MCF 10A (cell line): ENCODE data around the gene FBRSL1. TPM values are rescaled to one million over a fixed set of nuclear protein-coding genes. Genes with fewer than 3 reads are reported as not detected.

ENCODE experiments used
- BruUV-seq: library from RNA; stranded (reverse); fragments of 400-500 nt; replicated peaks from 2 replicates; lab custom pipeline; 2021; lab: Mats Ljungman, UMichigan
- CTCF ChIA-PET: fragments of 300-600 bp; sonication (Branson Sonifier 250); formaldehyde crosslinking; extraction: SDS; loops from one replicate; lab custom pipeline; 2021; ENCODE audit warnings: antibody characterized with exemption, inconsistent platforms; lab: Yijun Ruan, JAX
- POLR2A ChIA-PET: fragments of 300-600, 350-650 bp; sonication (Branson Sonifier 250); formaldehyde crosslinking; extraction: SDS; loops from one replicate; lab custom pipeline; 2020; ENCODE audit warnings: antibody characterized with exemption, inconsistent platforms; lab: Yijun Ruan, JAX
- DNase-seq: peaks from one replicate; pipeline ENCODE4 v3.0.0-alpha.2; 2018; ENCODE audit not compliant: unreplicated experiment
- H3K27ac Mint-ChIP-seq: one replicate; pipeline ENCODE4 v1.8.0; 2022; ENCODE audit warnings: mild to moderate bottlenecking, low read depth, mixed read lengths; ENCODE audit not compliant: unreplicated experiment
- H3K27me3 Mint-ChIP-seq: one replicate; pipeline ENCODE4 v1.8.0; 2022; ENCODE audit warnings: mixed read lengths; ENCODE audit not compliant: insufficient read depth, unreplicated experiment
- H3K36me3 Mint-ChIP-seq: one replicate; pipeline ENCODE4 v1.8.0; 2022; ENCODE audit warnings: mild to moderate bottlenecking, moderate library complexity, mixed read lengths; ENCODE audit not compliant: insufficient read depth, unreplicated experiment
- H3K4me1 Mint-ChIP-seq: one replicate; pipeline ENCODE4 v1.8.0; 2022; ENCODE audit warnings: mixed read lengths; ENCODE audit not compliant: insufficient read depth, unreplicated experiment
- H3K4me3 Mint-ChIP-seq: one replicate; pipeline ENCODE4 v1.8.0; 2022; ENCODE audit warnings: mild to moderate bottlenecking, moderate library complexity, mixed read lengths; ENCODE audit not compliant: unreplicated experiment
- H3K9me3 Mint-ChIP-seq: one replicate; pipeline ENCODE4 v1.8.0; 2022; ENCODE audit warnings: mixed read lengths; ENCODE audit not compliant: unreplicated experiment
- intact Hi-C: fragments of 100-400 bp; cut with micrococcal nuclease; formaldehyde crosslinking; loops from 2 replicates; pipeline ENCODE4 v1.14.1; 2022
- total RNA-seq: library from RNA; stranded (reverse); gene quantifications from 2 replicates; pipeline ENCODE4 v1.2.3, GENCODE V29; 2022
- TF ChIP-seq, protein P1 (sequence below): fragments of 200-600 bp; IDR thresholded peaks from one replicate; pipeline ENCODE4 v1.8.0; 2022; ENCODE audit warnings: antibody characterized with exemption, mild to moderate bottlenecking; ENCODE audit not compliant: unreplicated experiment

FBRSL1 gene
- total RNA-seq, 1 experiment from 2014 or later: 47.4 TPM

DNA sequence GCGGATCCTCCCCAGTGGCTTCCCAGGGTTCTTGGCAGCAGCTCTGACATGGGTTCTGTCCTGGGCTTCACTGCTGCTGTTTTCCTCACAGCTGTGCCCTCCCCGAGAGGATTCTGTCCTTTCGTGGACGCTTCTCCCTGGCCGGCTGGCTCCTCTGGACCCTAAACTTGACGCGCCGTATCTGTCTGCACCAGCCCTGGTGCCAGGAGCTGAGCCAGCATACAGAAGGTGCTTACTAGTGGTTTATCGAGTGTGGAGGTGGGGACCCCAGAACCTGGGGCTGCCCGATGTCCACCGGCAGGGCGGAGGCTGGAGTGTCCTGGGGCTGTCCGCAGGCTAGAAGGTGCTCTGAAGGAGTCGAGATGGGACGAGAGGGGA is 17.2 kb downstream of the FBRSL1 start:
- no peaks in the 10 kb centered on the region for H3K27me3 Mint-ChIP-seq
- no peaks in the 10 kb centered on the region for H3K9me3 Mint-ChIP-seq
- H3K4me1 Mint-ChIP-seq: peaks cover 17% of the 10 kb centered on the region
- no TSS peak for BruUV-seq
- H3K4me3 Mint-ChIP-seq: no peak overlapping the region
- no peak overlapping the region for H3K27ac Mint-ChIP-seq
- H3K36me3 Mint-ChIP-seq: peaks cover 12% of the 10 kb centered on the region
- no peak for DNase-seq
- CTCF ChIA-PET: interaction anchor here (0.6 kb wide), 1 partner anchor 1172 kb away, joined by 3 read pairs; no protein-coding TSS in a partner anchor
- intact Hi-C loops: no loop called here
- TF ChIP-seq, protein P1, sequence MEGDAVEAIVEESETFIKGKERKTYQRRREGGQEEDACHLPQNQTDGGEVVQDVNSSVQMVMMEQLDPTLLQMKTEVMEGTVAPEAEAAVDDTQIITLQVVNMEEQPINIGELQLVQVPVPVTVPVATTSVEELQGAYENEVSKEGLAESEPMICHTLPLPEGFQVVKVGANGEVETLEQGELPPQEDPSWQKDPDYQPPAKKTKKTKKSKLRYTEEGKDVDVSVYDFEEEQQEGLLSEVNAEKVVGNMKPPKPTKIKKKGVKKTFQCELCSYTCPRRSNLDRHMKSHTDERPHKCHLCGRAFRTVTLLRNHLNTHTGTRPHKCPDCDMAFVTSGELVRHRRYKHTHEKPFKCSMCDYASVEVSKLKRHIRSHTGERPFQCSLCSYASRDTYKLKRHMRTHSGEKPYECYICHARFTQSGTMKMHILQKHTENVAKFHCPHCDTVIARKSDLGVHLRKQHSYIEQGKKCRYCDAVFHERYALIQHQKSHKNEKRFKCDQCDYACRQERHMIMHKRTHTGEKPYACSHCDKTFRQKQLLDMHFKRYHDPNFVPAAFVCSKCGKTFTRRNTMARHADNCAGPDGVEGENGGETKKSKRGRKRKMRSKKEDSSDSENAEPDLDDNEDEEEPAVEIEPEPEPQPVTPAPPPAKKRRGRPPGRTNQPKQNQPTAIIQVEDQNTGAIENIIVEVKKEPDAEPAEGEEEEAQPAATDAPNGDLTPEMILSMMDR: no peak
- POLR2A ChIA-PET: no interaction called here

DNA sequence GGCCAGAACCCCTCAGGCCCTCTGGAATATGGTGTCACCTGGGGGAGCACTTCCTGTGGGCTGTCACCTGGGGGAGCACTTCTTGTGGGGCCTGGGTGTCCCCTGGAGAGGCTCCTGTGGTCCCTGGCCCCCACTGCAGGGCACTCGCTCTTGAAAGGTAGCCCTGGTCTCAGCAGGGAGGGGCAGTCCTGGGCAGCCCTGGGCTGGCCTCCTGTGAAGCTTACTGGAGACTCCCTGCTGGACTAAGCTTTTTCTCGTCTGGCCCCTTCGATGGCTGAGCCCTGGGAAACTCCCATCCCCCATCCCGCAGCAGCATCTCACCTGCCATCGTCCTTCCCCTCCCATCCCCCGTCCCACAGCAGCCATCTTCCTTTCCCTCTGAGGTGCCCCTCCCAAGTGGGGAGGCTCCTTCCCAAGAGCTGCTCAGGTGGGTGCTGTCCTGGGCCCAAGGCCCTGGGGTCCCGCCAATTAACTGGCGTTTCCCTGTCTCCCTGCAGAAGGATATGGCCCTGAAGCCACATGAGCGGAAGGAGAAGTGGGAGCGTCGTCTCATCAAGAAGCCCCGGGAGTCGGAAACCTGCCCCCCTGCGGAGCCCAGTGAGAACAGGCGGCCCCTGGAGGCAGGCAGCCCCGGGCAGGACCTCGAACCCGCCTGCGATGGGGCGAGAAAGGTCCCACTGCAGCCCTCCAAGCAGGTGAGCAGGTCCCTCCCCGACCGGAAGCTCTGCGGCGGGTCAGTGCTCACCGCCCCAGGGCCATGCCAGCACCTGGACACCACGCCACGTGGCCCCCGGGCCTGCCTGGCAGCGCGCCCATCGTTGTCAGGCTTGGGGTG is 17.9 kb downstream of the FBRSL1 start:
- CTCF ChIA-PET: interaction anchor here (0.6 to 0.9 kb wide), 2 partner anchors 107 to 1172 kb away, joined by 3 to 4 read pairs; no protein-coding TSS in a partner anchor
- POLR2A ChIA-PET: no interaction called here
- intact Hi-C loops: no loop called here

DNA sequence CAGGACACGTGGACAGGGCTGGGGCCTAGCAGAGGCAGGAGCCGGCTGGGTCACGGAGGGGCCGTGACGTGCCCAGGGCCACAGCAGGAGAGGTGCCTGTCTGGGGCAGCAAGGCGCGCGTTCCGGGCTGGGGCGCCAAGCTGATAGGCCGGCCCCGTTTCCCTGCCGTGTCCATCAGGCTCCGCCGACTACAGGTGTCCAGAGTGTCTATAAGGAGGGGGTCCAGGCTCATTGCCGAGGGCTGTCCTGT is 18.5 kb downstream of the FBRSL1 start:
- Mint-ChIP-seq H3K4me3 (no peak overlapping the region), H3K4me1 (peaks cover 8% of the 10 kb centered on the region), H3K9me3 (no peaks in the 10 kb centered on the region), H3K36me3 (peaks cover 12% of the 10 kb centered on the region), H3K27ac (no peak overlapping the region), H3K27me3 (no peaks in the 10 kb centered on the region)
- intact Hi-C loops: no loop called here
- ChIA-PET CTCF (interaction anchor here (0.9 kb wide), 1 partner anchor 106 kb away, joined by 4 read pairs; no protein-coding TSS in a partner anchor), POLR2A (no interaction called here)
- BruUV-seq: no TSS peak
- TF ChIP-seq, protein P1: no peak
- DNase-seq: no peak

More for the DNA sequence above, 17.9 kb downstream of the FBRSL1 start:
- Mint-ChIP-seq H3K9me3 (no peaks in the 10 kb centered on the region), H3K27me3 (no peaks in the 10 kb centered on the region), H3K36me3 (peaks cover 12% of the 10 kb centered on the region), H3K27ac (no peak overlapping the region), H3K4me1 (peaks cover 13% of the 10 kb centered on the region), H3K4me3 (no peak overlapping the region)
- TF ChIP-seq, protein P1: no peak
- no peak for DNase-seq
- BruUV-seq: no TSS peak

DNA sequence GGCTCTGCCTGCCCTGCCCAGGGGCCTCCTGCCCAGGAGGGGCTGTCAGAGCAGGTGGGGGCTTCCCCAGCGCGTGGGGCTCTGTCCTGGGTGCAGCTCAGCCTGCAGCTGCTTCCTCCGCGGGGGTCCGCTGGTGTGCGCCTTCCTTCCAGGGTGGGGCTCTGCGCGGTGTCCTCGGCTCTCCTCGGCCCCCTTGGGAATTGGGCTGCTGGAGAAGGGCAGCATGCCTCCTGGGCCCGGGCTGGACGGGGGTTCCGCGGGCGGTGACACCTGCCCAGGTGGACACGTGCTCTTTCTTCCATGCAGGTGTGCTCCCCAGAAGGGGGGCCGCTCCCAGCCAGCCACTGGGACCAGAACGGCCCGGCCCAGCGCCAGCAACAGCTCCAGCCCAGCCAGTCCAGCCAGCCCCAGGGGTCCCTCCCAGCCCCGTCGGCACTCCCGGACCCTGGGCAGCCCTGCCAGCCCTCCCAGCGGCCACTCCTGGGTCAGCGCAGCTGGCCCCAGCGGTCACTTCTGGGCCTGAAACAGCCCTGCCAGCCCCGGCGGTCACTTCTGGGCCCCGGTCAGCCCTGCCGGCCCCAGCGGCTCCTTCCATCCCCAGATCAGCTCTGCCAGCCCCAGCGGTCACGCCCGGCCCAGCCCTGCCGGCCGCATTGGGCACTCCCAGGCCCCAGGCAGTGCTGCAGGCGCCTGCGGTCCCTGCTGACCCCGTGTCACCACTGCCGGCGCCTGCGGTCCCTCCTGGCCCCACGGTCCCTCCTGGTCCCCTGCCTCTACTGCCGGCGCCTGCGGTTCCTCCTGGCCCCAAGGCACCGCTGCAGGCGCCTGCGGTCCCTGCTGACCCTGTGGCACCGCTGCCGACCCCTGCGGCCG is 19.1 kb downstream of the FBRSL1 start:
- Mint-ChIP-seq H3K4me1 (peaks cover 1% of the 10 kb centered on the region), H3K36me3 (peaks cover 12% of the 10 kb centered on the region), H3K9me3 (no peaks in the 10 kb centered on the region), H3K27me3 (no peaks in the 10 kb centered on the region), H3K4me3 (no peak overlapping the region), H3K27ac (no peak overlapping the region)
- TF ChIP-seq, protein P1: no peak
- intact Hi-C loops: no loop called here
- CTCF ChIA-PET: interaction anchor here (0.9 kb wide), 1 partner anchor 106 kb away, joined by 4 read pairs; no protein-coding TSS in a partner anchor
- no peak for DNase-seq
- POLR2A ChIA-PET: no interaction called here
- BruUV-seq: no TSS peak
